Panc1 (cell line): ENCODE data around the gene CSF2RB. TPM values are rescaled to one million over a fixed set of nuclear protein-coding genes. Genes with fewer than 3 reads are reported as not detected.

Source experiments
- ATAC-seq: fragments of 200-7000 bp; cut with Tn5 transposase; 2 replicates; pipeline ENCODE4 v1.9.1; 2020; ENCODE audit warnings: mild to moderate bottlenecking, moderate library complexity
- BruUV-seq: library from RNA; stranded (reverse); fragments of 400-500 nt; replicated peaks from 2 replicates; lab custom pipeline; 2021; lab: Mats Ljungman, UMichigan
- CTCF ChIA-PET: fragments of 300-600 bp; sonication (Branson Sonifier 250); formaldehyde crosslinking; loops from one replicate; lab custom pipeline; 2022; ENCODE audit warnings: antibody characterized with exemption; lab: Charles Lee
- POLR2A ChIA-PET: fragments of 300-600 bp; sonication (Branson Sonifier 250); formaldehyde crosslinking; loops from one replicate; lab custom pipeline; 2022; ENCODE audit warnings: antibody characterized with exemption; lab: Charles Lee
- DNase-seq: peaks from one replicate; pipeline ENCODE4 v3.0.0-alpha.2; 2010; ENCODE audit warnings: low read depth, low spot score
- H3K27ac ChIP-seq: 2 replicates; pipeline ENCODE4 v1.5.1; 2011; ENCODE audit warnings: mild to moderate bottlenecking, low read length, inconsistent platforms
- H3K27me3 ChIP-seq: fragments of 200-500 bp; sonication (Bioruptor generic); 2 replicates; pipeline ENCODE4 v1.6.0; 2014; ENCODE audit warnings: low read length, inconsistent platforms; ENCODE audit not compliant: control insufficient read depth, insufficient read depth
- H3K36me3 ChIP-seq: fragments of 200-500 bp; sonication (Bioruptor generic); 2 replicates; pipeline ENCODE4 v1.5.1; 2014; ENCODE audit warnings: inconsistent platforms, mild to moderate bottlenecking, low read length, moderate library complexity; ENCODE audit not compliant: control insufficient read depth, insufficient read depth
- H3K4me1 ChIP-seq: 2 replicates; pipeline ENCODE4 v1.5.1; 2011; ENCODE audit warnings: inconsistent platforms, mild to moderate bottlenecking, low read length, moderate library complexity; ENCODE audit not compliant: control insufficient read depth, insufficient read depth
- H3K4me3 ChIP-seq, 2 experiments: 2 replicates each; pipeline ENCODE4 v1.5.1; 2011 to 2012; ENCODE audit warnings: low read depth in 2 of 2, low read length in 2 of 2, mild to moderate bottlenecking in 2 of 2, inconsistent platforms in 1 of 2, moderate library complexity in 1 of 2
- H3K9me3 ChIP-seq: fragments of 200-500 bp; sonication (Bioruptor generic); 2 replicates; pipeline ENCODE4 v1.5.1; 2014; ENCODE audit warnings: low read depth, mild to moderate bottlenecking, inconsistent platforms, low read length, moderate library complexity; ENCODE audit not compliant: control insufficient read depth, insufficient read depth
- POLR2AphosphoS5 ChIP-seq: IDR thresholded peaks from 2 replicates; pipeline ENCODE4 v1.6.1; 2012; ENCODE audit warnings: mild to moderate bottlenecking, low read depth, low read length, moderate library complexity
- SIN3A ChIP-seq: IDR thresholded peaks from 2 replicates; pipeline ENCODE4 v1.6.1; 2012; ENCODE audit warnings: low read depth, mild to moderate bottlenecking, low read length, moderate library complexity, borderline replicate concordance; ENCODE audit not compliant: insufficient read depth
- TCF7L2 ChIP-seq: IDR thresholded peaks from 2 replicates; pipeline ENCODE4 v1.6.1; 2011; ENCODE audit warnings: mild to moderate bottlenecking, low read depth, low read length, inconsistent platforms
- in situ Hi-C: cut with HindIII; loops from 2 replicates; pipeline ENCODE4 v1.10.0; 2016; ENCODE audit warnings: low sequenced_read_pairs, low pct_unique_long_range_greater_than_20kb
- intact Hi-C: fragments of 100-400 bp; cut with micrococcal nuclease; formaldehyde crosslinking; loops from one replicate; pipeline ENCODE4 v1.10.0; 2022; ENCODE audit not compliant: unreplicated experiment
- total RNA-seq: library from RNA; stranded (reverse); gene quantifications from one replicate; pipeline ENCODE4 v1.2.1, GENCODE V29; 2021; ENCODE audit not compliant: unreplicated experiment
- TF ChIP-seq, protein P1 (sequence below), 2 experiments: IDR thresholded peaks; 2 replicates each; pipeline ENCODE4 v1.6.1; 2011 to 2012; ENCODE audit warnings: low read depth in 2 of 2, control low read depth in 1 of 2, low read length in 1 of 2, mild to moderate bottlenecking in 1 of 2, moderate library complexity in 1 of 2; ENCODE audit not compliant: insufficient read depth in 1 of 2
- TF ChIP-seq, protein P2 (sequence below): fragments of 450-650 bp; IDR thresholded peaks from 2 replicates; pipeline ENCODE4 v1.5.1; 2017; ENCODE audit warnings: mild to moderate bottlenecking

The CSF2RB gene
- total RNA-seq, 1 experiment from 2014 or later: not detected

DNA sequence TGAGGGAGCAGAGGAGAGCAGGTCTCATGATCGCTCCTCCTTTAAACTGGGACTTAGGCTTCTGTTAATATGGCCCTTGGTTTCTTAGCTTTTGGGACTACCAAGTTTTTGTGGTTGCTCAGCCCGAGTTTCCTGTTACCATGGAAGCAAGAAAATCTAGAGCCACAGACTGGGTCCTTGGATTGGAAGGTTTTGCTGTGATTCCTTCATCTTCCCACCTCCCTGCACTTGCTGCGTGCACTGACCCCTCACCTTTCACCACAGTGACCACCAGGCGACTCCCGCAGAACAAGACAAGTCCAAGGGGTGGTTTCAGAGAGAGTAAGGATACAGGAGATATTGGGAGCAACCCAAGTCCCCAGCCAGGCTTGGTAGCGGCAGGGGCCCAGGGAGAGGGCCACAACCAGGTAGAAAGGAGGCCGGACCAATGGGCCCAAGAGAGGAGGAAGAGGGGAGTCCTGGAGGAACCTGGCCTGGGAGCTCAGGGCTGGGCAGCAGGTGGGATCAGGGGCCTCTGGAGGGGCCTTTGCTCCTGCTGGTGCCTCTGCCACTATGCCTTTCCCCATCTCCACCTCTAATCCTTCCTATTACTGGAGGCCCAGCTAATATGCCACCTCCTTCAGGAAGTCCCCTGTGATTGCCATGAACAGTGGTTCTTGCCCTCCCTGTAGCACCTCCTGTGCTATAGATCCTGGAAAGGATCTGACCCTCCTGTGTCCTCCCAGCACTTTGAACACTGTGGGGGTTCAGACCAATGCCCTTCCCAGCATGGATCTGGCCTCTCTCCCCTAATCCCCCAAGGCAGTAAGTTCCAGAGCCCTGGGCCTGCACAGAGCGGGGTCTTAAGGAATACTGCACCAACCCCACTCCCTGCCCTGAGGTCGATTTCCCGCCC lies 21.2 kb downstream of the CSF2RB start:
- Histone ChIP-seq H3K27ac (no peak overlapping the region), H3K4me3 (no peak overlapping the region), H3K4me1 (no peaks in the 10 kb centered on the region), H3K36me3 (no peaks in the 10 kb centered on the region), H3K27me3 (no peaks in the 10 kb centered on the region), H3K9me3 (no peaks in the 10 kb centered on the region)
- DNase-seq: no peak
- TF ChIP-seq, protein P1, sequence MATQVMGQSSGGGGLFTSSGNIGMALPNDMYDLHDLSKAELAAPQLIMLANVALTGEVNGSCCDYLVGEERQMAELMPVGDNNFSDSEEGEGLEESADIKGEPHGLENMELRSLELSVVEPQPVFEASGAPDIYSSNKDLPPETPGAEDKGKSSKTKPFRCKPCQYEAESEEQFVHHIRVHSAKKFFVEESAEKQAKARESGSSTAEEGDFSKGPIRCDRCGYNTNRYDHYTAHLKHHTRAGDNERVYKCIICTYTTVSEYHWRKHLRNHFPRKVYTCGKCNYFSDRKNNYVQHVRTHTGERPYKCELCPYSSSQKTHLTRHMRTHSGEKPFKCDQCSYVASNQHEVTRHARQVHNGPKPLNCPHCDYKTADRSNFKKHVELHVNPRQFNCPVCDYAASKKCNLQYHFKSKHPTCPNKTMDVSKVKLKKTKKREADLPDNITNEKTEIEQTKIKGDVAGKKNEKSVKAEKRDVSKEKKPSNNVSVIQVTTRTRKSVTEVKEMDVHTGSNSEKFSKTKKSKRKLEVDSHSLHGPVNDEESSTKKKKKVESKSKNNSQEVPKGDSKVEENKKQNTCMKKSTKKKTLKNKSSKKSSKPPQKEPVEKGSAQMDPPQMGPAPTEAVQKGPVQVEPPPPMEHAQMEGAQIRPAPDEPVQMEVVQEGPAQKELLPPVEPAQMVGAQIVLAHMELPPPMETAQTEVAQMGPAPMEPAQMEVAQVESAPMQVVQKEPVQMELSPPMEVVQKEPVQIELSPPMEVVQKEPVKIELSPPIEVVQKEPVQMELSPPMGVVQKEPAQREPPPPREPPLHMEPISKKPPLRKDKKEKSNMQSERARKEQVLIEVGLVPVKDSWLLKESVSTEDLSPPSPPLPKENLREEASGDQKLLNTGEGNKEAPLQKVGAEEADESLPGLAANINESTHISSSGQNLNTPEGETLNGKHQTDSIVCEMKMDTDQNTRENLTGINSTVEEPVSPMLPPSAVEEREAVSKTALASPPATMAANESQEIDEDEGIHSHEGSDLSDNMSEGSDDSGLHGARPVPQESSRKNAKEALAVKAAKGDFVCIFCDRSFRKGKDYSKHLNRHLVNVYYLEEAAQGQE (IDR thresholded peaks at IDR 0.05; ENCODE audit: insufficient read depth in 1 of 2, low read depth in 2 of 2, low read length in 1 of 2): no peak
- TF ChIP-seq, protein P2, sequence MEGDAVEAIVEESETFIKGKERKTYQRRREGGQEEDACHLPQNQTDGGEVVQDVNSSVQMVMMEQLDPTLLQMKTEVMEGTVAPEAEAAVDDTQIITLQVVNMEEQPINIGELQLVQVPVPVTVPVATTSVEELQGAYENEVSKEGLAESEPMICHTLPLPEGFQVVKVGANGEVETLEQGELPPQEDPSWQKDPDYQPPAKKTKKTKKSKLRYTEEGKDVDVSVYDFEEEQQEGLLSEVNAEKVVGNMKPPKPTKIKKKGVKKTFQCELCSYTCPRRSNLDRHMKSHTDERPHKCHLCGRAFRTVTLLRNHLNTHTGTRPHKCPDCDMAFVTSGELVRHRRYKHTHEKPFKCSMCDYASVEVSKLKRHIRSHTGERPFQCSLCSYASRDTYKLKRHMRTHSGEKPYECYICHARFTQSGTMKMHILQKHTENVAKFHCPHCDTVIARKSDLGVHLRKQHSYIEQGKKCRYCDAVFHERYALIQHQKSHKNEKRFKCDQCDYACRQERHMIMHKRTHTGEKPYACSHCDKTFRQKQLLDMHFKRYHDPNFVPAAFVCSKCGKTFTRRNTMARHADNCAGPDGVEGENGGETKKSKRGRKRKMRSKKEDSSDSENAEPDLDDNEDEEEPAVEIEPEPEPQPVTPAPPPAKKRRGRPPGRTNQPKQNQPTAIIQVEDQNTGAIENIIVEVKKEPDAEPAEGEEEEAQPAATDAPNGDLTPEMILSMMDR: no peak
- TF ChIP-seq TCF7L2 (no peak), POLR2AphosphoS5 (no peak), SIN3A (no peak)
- intact Hi-C loops (no loop called here), in situ Hi-C loops (no loop called here)
- no TSS peak for BruUV-seq
- CTCF ChIA-PET: no interaction called here
- POLR2A ChIA-PET: no interaction called here
- no peak for ATAC-seq

DNA sequence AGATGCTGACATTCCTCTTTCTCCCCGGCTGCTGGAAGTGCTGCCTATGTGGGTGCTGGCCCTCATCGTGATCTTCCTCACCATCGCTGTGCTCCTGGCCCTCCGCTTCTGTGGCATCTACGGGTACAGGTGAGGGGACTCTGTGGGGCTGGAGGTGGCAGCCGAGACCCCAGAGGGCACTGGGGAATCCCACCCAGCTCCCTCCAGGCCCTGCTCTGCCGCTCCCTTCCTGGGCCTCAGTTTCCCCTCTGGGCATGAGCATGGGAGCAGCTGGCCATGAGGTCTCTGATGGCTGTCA lies 21.8 kb downstream of the CSF2RB start:
- H3K27ac ChIP-seq: no peak overlapping the region
- no TSS peak for BruUV-seq
- no peak overlapping the region for H3K4me3 ChIP-seq
- ChIA-PET POLR2A (no interaction called here), CTCF (no interaction called here)
- no peaks in the 10 kb centered on the region for H3K4me1 ChIP-seq
- H3K9me3 ChIP-seq: no peaks in the 10 kb centered on the region
- no peaks in the 10 kb centered on the region for H3K27me3 ChIP-seq
- TF ChIP-seq, protein P1 (IDR thresholded peaks at IDR 0.05; ENCODE audit: insufficient read depth in 1 of 2, low read depth in 2 of 2, low read length in 1 of 2): no peak
- TF ChIP-seq TCF7L2: no peak
- TF ChIP-seq, protein P2: no peak
- no peak for TF ChIP-seq SIN3A
- no peak for TF ChIP-seq POLR2AphosphoS5
- DNase-seq (no peak), ATAC-seq (no peak)
- no peaks in the 10 kb centered on the region for H3K36me3 ChIP-seq
- intact Hi-C loops (no loop called here), in situ Hi-C loops (no loop called here)
